H1 (cell line): ENCODE results near the gene TRIM29. TPM values are rescaled to one million over a fixed set of nuclear protein-coding genes. Genes with fewer than 3 reads are reported as not detected.

Experiments
- CTCF ChIA-PET: fragments of 300-600 bp; sonication (Branson Sonifier 250); formaldehyde crosslinking; loops from one replicate; lab custom pipeline; 2021; ENCODE audit not compliant: partially characterized antibody; lab: Charles Lee
- POLR2A ChIA-PET: fragments of 300-600 bp; sonication (Branson Sonifier 250); formaldehyde crosslinking; loops from one replicate; lab custom pipeline; 2021; ENCODE audit warnings: inconsistent platforms; ENCODE audit not compliant: partially characterized antibody; lab: Charles Lee
- DNase-seq, 2 experiments: peaks; one replicate each; pipeline versions ENCODE4 v3.0.0 to v3.0.0-alpha.2; 2010 to 2022; ENCODE audit warnings: low spot score in 2 of 2, low read depth in 1 of 2, mixed read lengths in 1 of 2
- FAIRE-seq: peaks from 2 replicates; lab custom pipeline; 2011; peaks lifted over from hg19 to GRCh38; lab: Jason Lieb, UNC
- H2AFZ ChIP-seq: 2 replicates; pipeline ENCODE4 v1.8.1; 2012; ENCODE audit warnings: low read length, inconsistent platforms
- H2AK5ac ChIP-seq: 2 replicates; pipeline ENCODE4 v1.6.1; 2013; ENCODE audit warnings: low read depth, low read length
- H2BK120ac ChIP-seq: replicated peaks from 2 replicates; pipeline ENCODE3; 2013; ENCODE audit warnings: low read depth, low read length, inconsistent platforms
- H2BK12ac ChIP-seq: 2 replicates; pipeline ENCODE4 v1.6.1; 2013; ENCODE audit warnings: low read depth, low read length
- H2BK15ac ChIP-seq: 2 replicates; pipeline ENCODE4 v1.6.1; 2013; ENCODE audit warnings: low read length
- H2BK20ac ChIP-seq: 2 replicates; pipeline ENCODE4 v1.6.1; 2013; ENCODE audit warnings: low read length
- H2BK5ac ChIP-seq: 2 replicates; pipeline ENCODE4 v1.6.1; 2013; ENCODE audit warnings: low read depth, low read length
- H3K14ac ChIP-seq: 2 replicates; pipeline ENCODE4 v1.6.1; 2013; ENCODE audit warnings: inconsistent platforms; ENCODE audit not compliant: insufficient read length
- H3K18ac ChIP-seq: 2 replicates; pipeline ENCODE4 v1.6.1; 2013; ENCODE audit warnings: low read length; ENCODE audit errors: extremely low read depth
- H3K23ac ChIP-seq: 2 replicates; pipeline ENCODE4 v1.6.1; 2013; ENCODE audit warnings: inconsistent platforms; ENCODE audit not compliant: insufficient read length
- H3K23me2 ChIP-seq: 2 replicates; pipeline ENCODE4 v1.6.1; 2013; ENCODE audit warnings: low read depth, low read length
- H3K27ac ChIP-seq: 2 replicates; pipeline ENCODE4 v1.6.1; 2011; ENCODE audit warnings: low read depth, low read length, inconsistent platforms
- H3K27me3 ChIP-seq, 4 experiments: replicated peaks in 1 of 4; 1 replicate in 1 of 4; 2 replicates in 3 of 4; pipeline versions ENCODE4 v1.6.1 to v1.8.1; 2011 to 2013; ENCODE audit warnings: low read length in 3 of 4, mild to moderate bottlenecking in 3 of 4, inconsistent platforms in 2 of 4, mixed read lengths in 2 of 4, moderate library complexity in 1 of 4; ENCODE audit not compliant: control insufficient read depth in 3 of 4, insufficient read depth in 3 of 4; ENCODE audit errors: extremely low read depth in 1 of 4
- H3K36me3 ChIP-seq, 4 experiments: 2 replicates each; pipeline versions ENCODE4 v1.6.1 to v1.8.1; 2011 to 2013; ENCODE audit warnings: mild to moderate bottlenecking in 4 of 4, low read length in 3 of 4, moderate library complexity in 2 of 4, control low read depth in 1 of 4, inconsistent platforms in 1 of 4; ENCODE audit not compliant: insufficient read depth in 4 of 4, control insufficient read depth in 2 of 4
- H3K4ac ChIP-seq: replicated peaks from 2 replicates; pipeline ENCODE3; 2013; ENCODE audit warnings: low read length, low read depth, mixed read lengths, inconsistent platforms; ENCODE audit not compliant: insufficient read length
- H3K4me1 ChIP-seq, 4 experiments: replicated peaks in 1 of 4; 1 replicate in 1 of 4; 2 replicates in 3 of 4; pipeline versions ENCODE4 v1.6.1 to v1.8.1; 2011 to 2013; ENCODE audit warnings: low read length in 3 of 4, inconsistent platforms in 2 of 4, mixed read lengths in 1 of 4; ENCODE audit not compliant: insufficient read depth in 4 of 4, control insufficient read depth in 3 of 4
- H3K4me2 ChIP-seq, 2 experiments: 2 replicates each; pipeline versions ENCODE4 v1.6.1 to v1.8.1; 2011 to 2013; ENCODE audit warnings: low read depth in 2 of 2, low read length in 2 of 2, control low read depth in 1 of 2, inconsistent platforms in 1 of 2, mild to moderate bottlenecking in 1 of 2; ENCODE audit not compliant: insufficient read depth in 1 of 2
- H3K4me3 ChIP-seq, 4 experiments: fragments of 200-600, 300-600 bp in 1 of 4; sonication (generic), shearing (Covaris generic), sonication (Bioruptor Twin) in 1 of 4; 2 replicates each; pipeline versions ENCODE4 v1.5.1 to v1.8.1; 2011 to 2016; ENCODE audit warnings: low read length in 4 of 4, low read depth in 3 of 4, control low read depth in 2 of 4, inconsistent platforms in 2 of 4, mild to moderate bottlenecking in 2 of 4, mixed read lengths in 1 of 4, moderate library complexity in 1 of 4; ENCODE audit not compliant: insufficient read depth in 2 of 4; ENCODE audit errors: extremely low read depth in 1 of 4
- H3K56ac ChIP-seq: replicated peaks from 2 replicates; pipeline ENCODE3; 2013; ENCODE audit warnings: low read depth, mild to moderate bottlenecking, mixed read lengths, low read length, inconsistent platforms; ENCODE audit not compliant: insufficient read length
- H3K79me1 ChIP-seq: 2 replicates; pipeline ENCODE4 v1.6.1; 2013; ENCODE audit warnings: low read depth, low read length, control low read depth
- H3K79me2 ChIP-seq, 2 experiments: 2 replicates each; pipeline versions ENCODE4 v1.6.1 to v1.8.1; 2012 to 2013; ENCODE audit warnings: low read length in 2 of 2, mild to moderate bottlenecking in 2 of 2, inconsistent platforms in 1 of 2; ENCODE audit not compliant: insufficient read depth in 2 of 2, control insufficient read depth in 1 of 2
- H3K9ac ChIP-seq, 4 experiments: replicated peaks in 1 of 4; 1 replicate in 1 of 4; 2 replicates in 3 of 4; pipeline versions ENCODE4 v1.6.1 to v1.8.1; 2011 to 2013; ENCODE audit warnings: low read depth in 3 of 4, low read length in 3 of 4, control low read depth in 2 of 4, mild to moderate bottlenecking in 2 of 4, moderate library complexity in 2 of 4, inconsistent platforms in 1 of 4; ENCODE audit errors: extremely low read depth in 1 of 4
- H3K9me3 ChIP-seq, 2 experiments: 2 replicates each; pipeline versions ENCODE4 v1.6.1 to v1.8.1; 2012 to 2013; ENCODE audit warnings: mild to moderate bottlenecking in 2 of 2, moderate library complexity in 2 of 2, control low read depth in 1 of 2, inconsistent platforms in 1 of 2, low read depth in 1 of 2, low read length in 1 of 2, mixed read lengths in 1 of 2; ENCODE audit not compliant: insufficient read depth in 2 of 2
- H4K20me1 ChIP-seq, 2 experiments: replicated peaks in 1 of 2; 2 replicates each; pipeline versions ENCODE3 to v1.8.1; 2011 to 2013; ENCODE audit warnings: inconsistent platforms in 2 of 2, low read length in 2 of 2, mild to moderate bottlenecking in 1 of 2; ENCODE audit not compliant: insufficient read depth in 2 of 2, control insufficient read depth in 1 of 2
- H4K5ac ChIP-seq: 2 replicates; pipeline ENCODE4 v1.6.1; 2013; ENCODE audit warnings: low read length, low read depth, mixed read lengths, inconsistent platforms; ENCODE audit not compliant: insufficient read length
- H4K8ac ChIP-seq: 2 replicates; pipeline ENCODE4 v1.8.0; 2013; ENCODE audit warnings: mild to moderate bottlenecking, moderate library complexity, low read length, inconsistent platforms; ENCODE audit not compliant: insufficient read depth; ENCODE audit errors: extremely low read depth
- H4K91ac ChIP-seq: replicated peaks from 2 replicates; pipeline ENCODE3; 2013; ENCODE audit warnings: low read length, mixed read lengths, inconsistent platforms; ENCODE audit not compliant: insufficient read length
- ATF3 ChIP-seq: IDR thresholded peaks from 2 replicates; pipeline ENCODE4 v1.6.1; 2011; ENCODE audit warnings: low read depth, mild to moderate bottlenecking, low read length; ENCODE audit not compliant: insufficient read depth
- BCL11A ChIP-seq, 2 experiments: IDR thresholded peaks; one replicate each; pipeline ENCODE4 v1.6.1; 2011; ENCODE audit warnings: low read depth in 2 of 2, low read length in 2 of 2, mild to moderate bottlenecking in 2 of 2
- CREB1 ChIP-seq: IDR thresholded peaks from 2 replicates; pipeline ENCODE4 v1.6.1; 2012; ENCODE audit warnings: inconsistent platforms
- CTBP2 ChIP-seq: IDR thresholded peaks from 2 replicates; pipeline ENCODE4 v1.7.0; 2011; ENCODE audit warnings: borderline replicate concordance, mild to moderate bottlenecking, moderate library complexity, mixed read lengths, low read length; ENCODE audit not compliant: insufficient read depth, insufficient read length
- FOSL1 ChIP-seq: IDR thresholded peaks from 2 replicates; pipeline ENCODE4 v1.6.1; 2011; ENCODE audit warnings: mild to moderate bottlenecking, low read depth, low read length, moderate library complexity; ENCODE audit not compliant: insufficient read depth
- KDM4A ChIP-seq: IDR thresholded peaks from one replicate; pipeline ENCODE4 v1.7.1; 2012; ENCODE audit warnings: low read depth, mild to moderate bottlenecking, moderate library complexity, low read length, inconsistent platforms; ENCODE audit not compliant: severe bottlenecking
- NRF1 ChIP-seq: IDR thresholded peaks from 2 replicates; pipeline ENCODE4 v1.6.1; 2011; ENCODE audit warnings: mild to moderate bottlenecking, low read depth, low read length, improper control_type of control experiment
- RAD21 ChIP-seq, 2 experiments: IDR thresholded peaks in 1 of 2; conservative IDR thresholded peaks in 1 of 2; 2 replicates each; pipeline ENCODE4 v1.6.1; 2011; ENCODE audit warnings: low read depth in 2 of 2, low read length in 2 of 2, improper control_type of control experiment in 1 of 2, inconsistent platforms in 1 of 2, mild to moderate bottlenecking in 1 of 2, moderate library complexity in 1 of 2
- SIRT6 ChIP-seq: IDR thresholded peaks from one replicate; pipeline ENCODE4 v1.7.1; 2012; ENCODE audit warnings: low read length, inconsistent platforms
- TAF7 ChIP-seq: optimal IDR thresholded peaks from 2 replicates; pipeline ENCODE3; 2011; ENCODE audit warnings: low read depth, mild to moderate bottlenecking, inconsistent platforms, low read length, moderate library complexity, borderline replicate concordance
- WGBS, 2 experiments: shearing (Covaris generic) in 1 of 2; methylation state at CpG; one replicate each; pipeline versions ENCODE4 v1.1.6 to v1.1.7; 2013 to 2015; ENCODE audit warnings: low lambda C conversion rate in 2 of 2, mixed read lengths in 2 of 2, inconsistent platforms in 1 of 2, low coverage in 1 of 2, missing lambda C conversion rate in 1 of 2; ENCODE audit not compliant: insufficient replicate concordance in 2 of 2, insufficient coverage in 1 of 2, insufficient read length in 1 of 2; ENCODE audit errors: extremely low coverage in 1 of 2, missing lambda C conversion rate in 1 of 2; 5-methylcytosine and 5-hydroxymethylcytosine counted together
- polyA plus RNA-seq, 7 experiments: library from polyadenylated mRNA; depleted of rRNA in 3 of 7; stranded (reverse) in 5 of 7; unstranded in 2 of 7; fragments of >200 nt in 5 of 7; fragments of 200-250 nt in 2 of 7; gene quantifications; 1 replicate in 5 of 7; 2 replicates in 1 of 7; 4 replicates in 1 of 7; pipeline versions ENCODE4 v1.2.1 to v1.2.3, GENCODE V29; 2011 to 2013; ENCODE audit warnings: missing spikeins in 2 of 7, mixed read lengths in 2 of 7
- total RNA-seq: library from RNA; stranded (reverse); fragmentation: NEBNext Ultra II Directional; extraction: Animal tissue kit (Norgen Biotek cat#: 25700); gene quantifications from 2 replicates; pipeline ENCODE4 v1.2.1, GENCODE V29; 2021

The TRIM29 gene
- total and polyA plus RNA-seq, 2 of the 8 experiments (the other 6 are each of a cell fraction or from before 2014, with no cell fraction given) = 0.17 to 0.43 TPM

- 89% methylated on average over 17 of the region's 17 CpGs; no CpG with 5 or more reads in 1 of the 2 experiments for WGBS, 2 experiments
- FAIRE-seq (no peak), DNase-seq (no peak)
- Histone ChIP-seq H2BK15ac (0 out of 2 replicates have a peak overlapping the region, but pooled peaks have one; percentile 81), H3K27ac (no peak overlapping the region), H4K5ac (no peak overlapping the region), H3K79me2 (no peaks in the 10 kb centered on the region), H2BK120ac (no peak overlapping the region), H4K8ac (no peak overlapping the region), H3K23me2 (no peaks in the 10 kb centered on the region; the same call in 1 of the 2 replicates), H2BK12ac (no peak overlapping the region), H3K27me3 (peaks cover 0 to 15% (median 12%) of the 10 kb centered on the region in 4 experiments; a peak in 4 of 7 replicates), H4K91ac (no peak overlapping the region), H3K9me3 (no peaks in the 10 kb centered on the region; a peak in 1 of 4 replicates), H3K56ac (no peak overlapping the region), H4K20me1 (no peaks in the 10 kb centered on the region), H2BK5ac (no peak overlapping the region; the same call in 1 of the 2 replicates), H3K4me3 (no peak overlapping the region), H3K23ac (no peak overlapping the region), H2BK20ac (no peak overlapping the region), H3K14ac (no peak overlapping the region), H3K4me1 (peaks cover 0 to 6% (median 2%) of the 10 kb centered on the region in 4 experiments; a peak in 2 of 7 replicates), H3K18ac (no peak overlapping the region), H3K4ac (no peak overlapping the region), H3K36me3 (no peaks in the 10 kb centered on the region), H2AFZ (no peak overlapping the region), H3K4me2 (no peak overlapping the region), H2AK5ac (no peak overlapping the region), H3K9ac (no peak overlapping the region), H3K79me1 (no peaks in the 10 kb centered on the region)
- no peak for TF ChIP-seq SIRT6
- no peak for TF ChIP-seq RAD21 (IDR thresholded peaks at IDR 0.05 in 1 of 2, conservative IDR thresholded peaks at IDR 0.05 in 1 of 2; ENCODE audit: low read depth in 2 of 2, low read length in 2 of 2)
- TF ChIP-seq BCL11A (IDR thresholded peaks at IDR 0.05; ENCODE audit: low read depth in 2 of 2, low read length in 2 of 2) = no peak
- no peak for TF ChIP-seq ATF3
- no peak for TF ChIP-seq FOSL1
- TF ChIP-seq TAF7 = no peak
- no peak for TF ChIP-seq NRF1
- TF ChIP-seq CREB1 = no peak
- no peak for TF ChIP-seq KDM4A
- TF ChIP-seq CTBP2 = no peak
- CTCF ChIA-PET = interaction anchor here (0.8 to 17.5 kb wide), 9 partner anchors 11 to 118 kb away, joined by 3 to 237 read pairs (median 4); partner anchors contain the start of gene OAF
- POLR2A ChIA-PET = no interaction called here
Observed at GRCh38 chr11:120186774-120187591, 49.1 kb upstream of the TRIM29 start.
